Spleen (tissue), 11 donors: ENCODE results near the gene PRR15L. TPM values are rescaled to one million over a fixed set of nuclear protein-coding genes. Genes with fewer than 3 reads are reported as not detected.
A peak's percentile ranks its signal among the peaks of the same experiment; 100 is the strongest.

ENCODE experiments used
- DNase-seq: peaks from one replicate; pipeline ENCODE4 v3.0.0-alpha.2; 2020
- H3K27ac ChIP-seq, 8 donors: fragments of 200-600 bp; sonication (generic) in 7 of 8; 1 replicate in 4 of 8; 2 replicates in 4 of 8; pipeline versions ENCODE4 v1.5.0 to v1.8.0; 2016 to 2021; ENCODE audit warnings: inconsistent platforms in 4 of 8, mild to moderate bottlenecking in 4 of 8, moderate library complexity in 1 of 8
- H3K27me3 ChIP-seq, 7 donors: fragments of 200-600 bp; sonication (generic) in 6 of 7; replicated peaks in 1 of 7; 1 replicate in 4 of 7; 2 replicates in 3 of 7; pipeline versions ENCODE4 v1.5.0 to v1.8.0; 2016 to 2021; ENCODE audit warnings: inconsistent platforms in 3 of 7, mild to moderate bottlenecking in 1 of 7
- H3K36me3 ChIP-seq, 6 donors: fragments of 200-600 bp; sonication (generic) in 5 of 6; 1 replicate in 4 of 6; 2 replicates in 2 of 6; pipeline versions ENCODE4 v1.5.0 to v1.8.0; 2016 to 2021; ENCODE audit warnings: inconsistent platforms in 2 of 6
- H3K4me1 ChIP-seq, 6 donors: fragments of 200-600 bp; sonication (generic) in 5 of 6; 1 replicate in 3 of 6; 2 replicates in 3 of 6; pipeline versions ENCODE4 v1.5.0 to v1.8.0; 2016 to 2021; ENCODE audit warnings: inconsistent platforms in 3 of 6
- H3K4me3 ChIP-seq, 8 donors: fragments of 200-600 bp; sonication (generic) in 7 of 8; 1 replicate in 4 of 8; 2 replicates in 4 of 8; pipeline versions ENCODE4 v1.5.0 to v1.8.0; 2016 to 2021; ENCODE audit warnings: inconsistent platforms in 4 of 8, mild to moderate bottlenecking in 4 of 8, moderate library complexity in 2 of 8
- H3K9me3 ChIP-seq, 8 donors: fragments of 200-600 bp; sonication (generic) in 7 of 8; 1 replicate in 4 of 8; 2 replicates in 4 of 8; pipeline versions ENCODE4 v1.5.0 to v1.8.0; 2016 to 2021; ENCODE audit warnings: inconsistent platforms in 4 of 8
- POLR2A ChIP-seq, 3 donors: fragments of 450-650 bp; IDR thresholded peaks; one replicate each; pipeline ENCODE4 v1.5.1; 2017; ENCODE audit warnings: antibody characterized with exemption in 3 of 3, mild to moderate bottlenecking in 1 of 3
- POLR2AphosphoS5 ChIP-seq, 3 donors: sonication (generic); formaldehyde crosslinking; IDR thresholded peaks; one replicate each; pipeline ENCODE4 v1.5.1; 2017; ENCODE audit warnings: antibody characterized with exemption in 3 of 3
- WGBS, 5 donors: extraction: QIAGEN DNeasy Blood & Tissue Kit in 3 of 5; methylation state at CpG; one replicate each; pipeline versions ENCODE4 v1.1.5 to v1.1.7; 2013 to 2018; 5-methylcytosine and 5-hydroxymethylcytosine counted together
- intact Hi-C: fragments of 100-400 bp; cut with DNase I; formaldehyde crosslinking; loops from one replicate; pipeline ENCODE4 v1.15.0; 2023; ENCODE audit warnings: low total_unique reads
- polyA plus RNA-seq, 3 donors: library from polyadenylated mRNA; stranded (reverse); fragments of 200-250 nt; gene quantifications; one replicate each; pipeline ENCODE4 v1.2.1, GENCODE V29; 2013
- total RNA-seq, 7 donors: library from RNA; depleted of rRNA in 3 of 7; stranded (reverse); fragments of >200 nt in 3 of 7; fragmentation: NEBNext Ultra II Directional in 4 of 7; extraction: Animal tissue kit (Norgen Biotek cat#: 25700) in 4 of 7; gene quantifications; one replicate each; pipeline versions ENCODE4 v1.1.0 to v1.2.1, GENCODE V29; 2016 to 2021
- TF ChIP-seq, protein P1 (sequence below), 11 experiments: fragments of 200-600 bp in 7 of 11; fragments of 450-650 bp in 4 of 11; sonication (generic) in 4 of 11; IDR thresholded peaks in 8 of 11; conservative IDR thresholded peaks in 3 of 11; 1 replicate in 7 of 11; 2 replicates in 4 of 11; pipeline versions ENCODE4 v1.4.0 to v1.8.0; 2016 to 2021; ENCODE audit warnings: antibody characterized with exemption in 11 of 11, inconsistent platforms in 4 of 11, mild to moderate bottlenecking in 1 of 11
- donor health status: healthy with polysubstance abuse.
- donor health status: DM: no; HTN: no; CAD: no; lungs with moderate emphysema.
- donor health status: DM: no; HTN: no; CAD: no.
- donor health status: Bipolar disorder and iron deficiency.
- donor health status: healthy.
- donor health status: DM: no; HTN: no; CAD: no.
- donor health status: DM: yes; HTN: yes; CAD: no.

PRR15L gene
- total and polyA plus RNA-seq, 10 donors, result 0.16 TPM; not detected in 9

DNA sequence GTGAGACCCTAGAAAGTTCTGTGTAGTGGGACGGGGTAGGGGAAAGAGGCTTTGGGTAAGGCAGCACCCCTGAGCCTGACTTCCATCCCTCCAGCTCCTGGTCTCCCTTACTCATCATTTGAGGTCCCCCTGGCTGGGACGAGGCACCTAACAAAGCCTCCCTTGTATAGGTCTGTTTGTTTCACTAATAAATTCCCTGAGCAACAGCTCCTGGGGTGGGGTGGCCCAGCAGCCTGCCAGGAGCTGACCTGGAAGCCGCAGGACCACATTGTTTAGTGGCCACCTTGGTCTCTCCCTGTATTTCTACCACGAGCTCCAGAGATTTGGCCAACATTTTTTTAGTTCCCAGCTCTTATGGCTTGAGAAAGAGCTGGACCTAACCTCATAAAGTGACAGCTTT, 7.2 kb downstream of the PRR15L start:
- peak overlapping the region in 4 of 8 donors; percentile 69 to 82 (median 76) for H3K27ac ChIP-seq
- H3K36me3 ChIP-seq, result peaks cover 0 to 33% (median 7%) of the 10 kb centered on the region in 6 donors
- H3K4me3 ChIP-seq, result no peak overlapping the region
- TF ChIP-seq, protein P1, sequence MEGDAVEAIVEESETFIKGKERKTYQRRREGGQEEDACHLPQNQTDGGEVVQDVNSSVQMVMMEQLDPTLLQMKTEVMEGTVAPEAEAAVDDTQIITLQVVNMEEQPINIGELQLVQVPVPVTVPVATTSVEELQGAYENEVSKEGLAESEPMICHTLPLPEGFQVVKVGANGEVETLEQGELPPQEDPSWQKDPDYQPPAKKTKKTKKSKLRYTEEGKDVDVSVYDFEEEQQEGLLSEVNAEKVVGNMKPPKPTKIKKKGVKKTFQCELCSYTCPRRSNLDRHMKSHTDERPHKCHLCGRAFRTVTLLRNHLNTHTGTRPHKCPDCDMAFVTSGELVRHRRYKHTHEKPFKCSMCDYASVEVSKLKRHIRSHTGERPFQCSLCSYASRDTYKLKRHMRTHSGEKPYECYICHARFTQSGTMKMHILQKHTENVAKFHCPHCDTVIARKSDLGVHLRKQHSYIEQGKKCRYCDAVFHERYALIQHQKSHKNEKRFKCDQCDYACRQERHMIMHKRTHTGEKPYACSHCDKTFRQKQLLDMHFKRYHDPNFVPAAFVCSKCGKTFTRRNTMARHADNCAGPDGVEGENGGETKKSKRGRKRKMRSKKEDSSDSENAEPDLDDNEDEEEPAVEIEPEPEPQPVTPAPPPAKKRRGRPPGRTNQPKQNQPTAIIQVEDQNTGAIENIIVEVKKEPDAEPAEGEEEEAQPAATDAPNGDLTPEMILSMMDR (IDR thresholded peaks at IDR 0.05 in 8 of 11, conservative IDR thresholded peaks at IDR 0.05 in 3 of 11), result no peak
- no peak for TF ChIP-seq POLR2A (IDR thresholded peaks at IDR 0.05)
- TF ChIP-seq POLR2AphosphoS5 (IDR thresholded peaks at IDR 0.05), result no peak
- intact Hi-C loops, result no loop called here
- no peak for DNase-seq
- no peaks in the 10 kb centered on the region for H3K27me3 ChIP-seq
- WGBS, 5 donors, result 90 to 99% (median 92%) methylated on average over 4 of the region's 4 CpGs
- H3K9me3 ChIP-seq, result no peaks in the 10 kb centered on the region
- peaks cover 9 to 40% (median 25%) of the 10 kb centered on the region in 6 donors for H3K4me1 ChIP-seq

DNA sequence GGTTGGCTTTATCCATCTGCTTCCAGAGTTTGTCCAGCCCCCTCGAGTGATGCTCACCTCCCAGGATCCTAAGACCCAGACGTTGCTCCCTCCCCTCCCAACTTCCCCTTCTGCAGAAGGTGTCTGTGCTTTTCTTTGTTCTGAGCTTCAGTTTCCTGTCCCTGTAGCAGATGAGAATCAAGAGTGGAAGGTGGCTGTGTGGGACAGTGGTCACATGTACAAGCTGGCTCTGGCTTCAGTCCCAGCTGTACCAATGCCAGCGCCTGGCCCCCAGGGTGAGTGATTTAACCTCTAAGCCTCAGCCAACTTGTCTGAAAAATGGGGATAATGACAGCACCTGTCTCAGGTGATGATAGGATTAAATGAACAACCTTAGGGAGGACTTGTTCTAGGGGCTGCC, 7.7 kb downstream of the PRR15L start:
- Histone ChIP-seq H3K9me3 (no peaks in the 10 kb centered on the region), H3K27me3 (no peaks in the 10 kb centered on the region), H3K36me3 (peaks cover 0 to 38% (median 12%) of the 10 kb centered on the region in 6 donors), H3K4me1 (peaks cover 9 to 45% (median 30%) of the 10 kb centered on the region in 6 donors), H3K27ac (peak overlapping the region in 6 of 8 donors; percentile 56 to 82 (median 71)), H3K4me3 (peak overlapping the region in 1 of 8 donors; percentile 61)
- TF ChIP-seq POLR2AphosphoS5 (IDR thresholded peaks at IDR 0.05) (no peak), POLR2A (IDR thresholded peaks at IDR 0.05) (no peak)
- TF ChIP-seq, protein P1 (IDR thresholded peaks at IDR 0.05 in 8 of 11, conservative IDR thresholded peaks at IDR 0.05 in 3 of 11), result no peak
- intact Hi-C loops, result no loop called here
- 29 to 51% (median 35%) methylated on average over 3 of the region's 3 CpGs for WGBS, 5 donors
- DNase-seq, result no peak

DNA sequence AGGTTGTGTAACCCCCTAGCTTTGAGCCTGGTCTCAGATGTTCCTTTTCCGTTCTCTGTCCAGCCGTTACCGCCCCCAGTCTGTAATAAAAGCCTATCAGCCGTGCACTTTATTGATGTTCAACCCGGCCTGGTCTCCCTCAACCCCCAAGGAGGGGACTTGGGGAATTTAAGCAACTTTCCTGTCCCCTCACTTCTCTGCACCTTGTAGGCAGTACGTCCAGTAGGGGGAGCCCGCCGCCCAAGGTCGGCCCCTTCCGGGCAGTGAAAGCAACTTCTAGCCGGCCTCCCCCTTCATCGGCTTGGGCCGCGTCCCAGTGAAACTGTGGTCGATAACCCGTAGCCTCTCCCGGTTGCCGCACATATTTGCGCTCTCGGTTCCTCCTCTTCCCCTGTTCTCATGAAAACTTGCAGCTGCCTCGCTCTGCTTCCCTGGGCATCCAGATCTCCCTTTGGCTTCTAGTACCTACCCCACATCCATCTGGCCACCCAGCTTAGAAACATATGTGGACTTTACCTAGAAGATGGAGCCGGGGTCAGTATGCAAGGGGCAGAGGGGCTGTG, 8.4 kb downstream of the PRR15L start:
- Histone ChIP-seq H3K9me3 (no peaks in the 10 kb centered on the region), H3K36me3 (peaks cover 0 to 45% (median 13%) of the 10 kb centered on the region in 6 donors), H3K4me3 (peak overlapping the region in 5 of 8 donors; percentile 14 to 61 (median 18)), H3K27ac (peak overlapping the region in 7 of 8 donors; percentile 35 to 82 (median 69)), H3K4me1 (peaks cover 9 to 51% (median 34%) of the 10 kb centered on the region in 6 donors), H3K27me3 (no peaks in the 10 kb centered on the region)
- TF ChIP-seq POLR2AphosphoS5 (IDR thresholded peaks at IDR 0.05) (peak; percentile 47 to 64 (median 63)), POLR2A (IDR thresholded peaks at IDR 0.05) (no peak)
- TF ChIP-seq, protein P1 (IDR thresholded peaks at IDR 0.05 in 8 of 11, conservative IDR thresholded peaks at IDR 0.05 in 3 of 11), result peak; percentile 55 to 93 (median 89)
- DNase-seq, result peak; percentile 96
- WGBS, 5 donors, result 5 to 13% (median 6%) methylated on average over 21 to 22 of the region's 22 CpGs
- intact Hi-C loops, result no loop called here

DNA sequence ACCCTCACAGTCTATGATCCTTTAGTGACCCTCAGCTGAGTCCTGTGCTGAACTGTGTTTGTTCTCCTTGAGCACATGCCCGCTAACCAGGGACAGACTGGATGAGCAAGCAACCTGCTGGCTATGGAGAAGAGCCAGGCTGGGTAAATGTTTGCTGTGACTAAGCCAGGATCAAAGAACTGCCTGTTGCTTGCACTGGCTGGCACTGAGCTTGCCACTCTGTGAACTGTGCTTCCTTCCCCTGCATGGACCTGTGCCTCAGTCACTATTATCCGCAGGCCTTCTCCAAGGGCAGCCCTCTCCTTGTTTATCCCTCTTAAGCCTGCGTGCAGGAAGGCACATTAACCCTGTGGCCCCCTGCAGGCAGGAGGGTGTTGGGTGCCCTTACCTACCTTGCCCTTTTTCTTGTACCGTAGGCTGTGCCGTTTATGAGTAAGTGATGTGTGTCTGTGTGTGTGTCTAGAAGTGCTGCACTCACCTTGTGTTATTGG, 8.9 kb downstream of the PRR15L start:
- no peak for TF ChIP-seq POLR2AphosphoS5 (IDR thresholded peaks at IDR 0.05)
- TF ChIP-seq, protein P1 (IDR thresholded peaks at IDR 0.05 in 8 of 11, conservative IDR thresholded peaks at IDR 0.05 in 3 of 11), result no peak
- 43 to 63% (median 54%) methylated on average over 5 of the region's 5 CpGs for WGBS, 5 donors
- Histone ChIP-seq H3K9me3 (no peaks in the 10 kb centered on the region), H3K27ac (peak overlapping the region in 5 of 8 donors; percentile 14 to 82 (median 73)), H3K4me3 (peak overlapping the region in 1 of 8 donors; percentile 61), H3K27me3 (no peaks in the 10 kb centered on the region), H3K36me3 (peaks cover 0 to 50% (median 13%) of the 10 kb centered on the region in 6 donors), H3K4me1 (peaks cover 9 to 56% (median 34%) of the 10 kb centered on the region in 6 donors)
- intact Hi-C loops, result no loop called here
- no peak for DNase-seq
